Measurements from ENCODE around the gene TANGO6.

- TF ChIP-seq, protein P1, sequence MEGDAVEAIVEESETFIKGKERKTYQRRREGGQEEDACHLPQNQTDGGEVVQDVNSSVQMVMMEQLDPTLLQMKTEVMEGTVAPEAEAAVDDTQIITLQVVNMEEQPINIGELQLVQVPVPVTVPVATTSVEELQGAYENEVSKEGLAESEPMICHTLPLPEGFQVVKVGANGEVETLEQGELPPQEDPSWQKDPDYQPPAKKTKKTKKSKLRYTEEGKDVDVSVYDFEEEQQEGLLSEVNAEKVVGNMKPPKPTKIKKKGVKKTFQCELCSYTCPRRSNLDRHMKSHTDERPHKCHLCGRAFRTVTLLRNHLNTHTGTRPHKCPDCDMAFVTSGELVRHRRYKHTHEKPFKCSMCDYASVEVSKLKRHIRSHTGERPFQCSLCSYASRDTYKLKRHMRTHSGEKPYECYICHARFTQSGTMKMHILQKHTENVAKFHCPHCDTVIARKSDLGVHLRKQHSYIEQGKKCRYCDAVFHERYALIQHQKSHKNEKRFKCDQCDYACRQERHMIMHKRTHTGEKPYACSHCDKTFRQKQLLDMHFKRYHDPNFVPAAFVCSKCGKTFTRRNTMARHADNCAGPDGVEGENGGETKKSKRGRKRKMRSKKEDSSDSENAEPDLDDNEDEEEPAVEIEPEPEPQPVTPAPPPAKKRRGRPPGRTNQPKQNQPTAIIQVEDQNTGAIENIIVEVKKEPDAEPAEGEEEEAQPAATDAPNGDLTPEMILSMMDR (conservative IDR thresholded peaks at IDR 0.05 in 1 of 2, IDR thresholded peaks at IDR 0.05 in 1 of 2; ENCODE audit: extremely low read depth in 1 of 2, insufficient read depth in 1 of 2, low read depth in 1 of 2, low read length in 2 of 2), result peak in 1 of 2 donors; percentile 21
- TF ChIP-seq EZH2 (IDR thresholded peaks at IDR 0.05; ENCODE audit: borderline replicate concordance, low read length), result no peak
These were observed 240.1 kb downstream of the TANGO6 start for GRCh38 chr16:69083306-69083941.
